Measurements from ENCODE around the gene CEMIP. TPM values are rescaled to one million over a fixed set of nuclear protein-coding genes. Genes with fewer than 3 reads are reported as not detected.
A peak's percentile ranks its signal among the peaks of the same experiment; 100 is the strongest.

The CEMIP gene, protein sequence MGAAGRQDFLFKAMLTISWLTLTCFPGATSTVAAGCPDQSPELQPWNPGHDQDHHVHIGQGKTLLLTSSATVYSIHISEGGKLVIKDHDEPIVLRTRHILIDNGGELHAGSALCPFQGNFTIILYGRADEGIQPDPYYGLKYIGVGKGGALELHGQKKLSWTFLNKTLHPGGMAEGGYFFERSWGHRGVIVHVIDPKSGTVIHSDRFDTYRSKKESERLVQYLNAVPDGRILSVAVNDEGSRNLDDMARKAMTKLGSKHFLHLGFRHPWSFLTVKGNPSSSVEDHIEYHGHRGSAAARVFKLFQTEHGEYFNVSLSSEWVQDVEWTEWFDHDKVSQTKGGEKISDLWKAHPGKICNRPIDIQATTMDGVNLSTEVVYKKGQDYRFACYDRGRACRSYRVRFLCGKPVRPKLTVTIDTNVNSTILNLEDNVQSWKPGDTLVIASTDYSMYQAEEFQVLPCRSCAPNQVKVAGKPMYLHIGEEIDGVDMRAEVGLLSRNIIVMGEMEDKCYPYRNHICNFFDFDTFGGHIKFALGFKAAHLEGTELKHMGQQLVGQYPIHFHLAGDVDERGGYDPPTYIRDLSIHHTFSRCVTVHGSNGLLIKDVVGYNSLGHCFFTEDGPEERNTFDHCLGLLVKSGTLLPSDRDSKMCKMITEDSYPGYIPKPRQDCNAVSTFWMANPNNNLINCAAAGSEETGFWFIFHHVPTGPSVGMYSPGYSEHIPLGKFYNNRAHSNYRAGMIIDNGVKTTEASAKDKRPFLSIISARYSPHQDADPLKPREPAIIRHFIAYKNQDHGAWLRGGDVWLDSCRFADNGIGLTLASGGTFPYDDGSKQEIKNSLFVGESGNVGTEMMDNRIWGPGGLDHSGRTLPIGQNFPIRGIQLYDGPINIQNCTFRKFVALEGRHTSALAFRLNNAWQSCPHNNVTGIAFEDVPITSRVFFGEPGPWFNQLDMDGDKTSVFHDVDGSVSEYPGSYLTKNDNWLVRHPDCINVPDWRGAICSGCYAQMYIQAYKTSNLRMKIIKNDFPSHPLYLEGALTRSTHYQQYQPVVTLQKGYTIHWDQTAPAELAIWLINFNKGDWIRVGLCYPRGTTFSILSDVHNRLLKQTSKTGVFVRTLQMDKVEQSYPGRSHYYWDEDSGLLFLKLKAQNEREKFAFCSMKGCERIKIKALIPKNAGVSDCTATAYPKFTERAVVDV (N-terminal part only)
- total RNA-seq = 4.4 TPM

DNA sequence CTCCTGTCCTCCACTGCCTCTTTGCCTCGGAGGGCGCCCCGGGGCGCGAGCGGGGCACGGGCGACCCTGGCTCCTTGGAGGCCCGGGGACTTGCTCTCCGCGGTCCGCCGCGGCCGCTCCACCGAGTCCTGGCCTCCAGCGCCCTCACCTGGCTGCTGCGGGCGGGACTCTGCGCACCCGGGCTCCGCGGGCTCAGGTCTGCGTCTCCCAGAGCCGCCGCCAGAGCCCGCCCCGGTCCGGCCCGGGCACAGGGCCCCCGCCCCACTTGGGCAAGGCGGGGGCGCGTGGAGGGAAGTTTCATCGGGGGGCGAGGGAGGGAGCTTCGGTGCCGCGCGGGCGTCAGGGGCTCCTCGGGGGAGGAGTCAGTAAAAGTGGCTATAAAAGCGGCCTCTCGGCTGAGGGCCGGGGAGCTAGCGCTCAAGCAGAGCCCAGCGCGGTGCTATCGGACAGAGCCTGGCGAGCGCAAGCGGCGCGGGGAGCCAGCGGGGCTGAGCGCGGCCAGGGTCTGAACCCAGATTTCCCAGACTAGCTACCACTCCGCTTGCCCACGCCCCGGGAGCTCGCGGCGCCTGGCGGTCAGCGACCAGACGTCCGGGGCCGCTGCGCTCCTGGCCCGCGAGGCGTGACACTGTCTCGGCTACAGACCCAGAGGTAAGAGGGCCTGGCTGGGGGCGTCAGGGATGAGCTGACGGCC is at the start of gene CEMIP:
Gene CEMIP (plus strand): TSS at position 407 of the 694 bp plus-strand sequence. CDS start 94,510 bp downstream, outside the sequence.
- DNase-seq = peak; percentile 65

DNA sequence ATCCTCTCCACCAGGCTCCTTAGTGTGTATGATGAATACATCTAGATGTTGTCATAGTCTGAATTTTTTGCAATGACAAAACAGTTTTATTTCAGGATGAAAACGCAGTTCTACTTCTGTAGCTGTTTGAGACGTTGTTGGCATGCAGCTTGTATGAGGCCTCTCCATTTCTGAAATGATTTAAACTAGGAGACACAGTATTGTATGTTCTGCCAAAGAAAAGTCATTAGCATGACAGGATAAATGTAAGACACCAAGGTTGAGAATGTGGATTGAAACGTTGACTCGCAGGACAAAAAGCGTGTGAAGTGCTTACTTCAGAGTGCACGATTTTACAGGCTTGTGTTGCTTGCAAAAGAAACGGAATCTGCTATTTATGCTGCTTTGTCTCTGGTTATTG is 48.8 kb upstream of the CEMIP start:
- DNase-seq = no peak

DNA sequence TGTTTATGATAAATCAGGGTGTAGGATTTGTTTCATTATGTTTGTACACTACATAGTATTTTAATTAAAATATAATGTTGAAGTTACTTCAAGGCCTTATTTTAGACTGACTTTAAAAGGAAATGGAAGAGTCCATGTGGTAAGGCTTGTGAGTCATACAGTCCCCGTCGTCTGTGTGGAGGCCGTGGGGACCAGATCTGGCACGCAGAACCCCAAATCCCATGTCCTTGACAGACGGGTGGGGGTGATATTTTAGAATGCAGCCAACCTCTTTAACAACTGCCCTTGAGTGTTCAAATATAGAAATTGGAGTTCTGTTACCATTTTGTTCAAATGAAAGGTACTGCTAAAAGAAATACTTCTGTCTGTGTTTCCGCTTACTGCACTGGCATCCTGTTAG is 48.2 kb upstream of the CEMIP start:
- DNase-seq = peak; percentile 32

DNA sequence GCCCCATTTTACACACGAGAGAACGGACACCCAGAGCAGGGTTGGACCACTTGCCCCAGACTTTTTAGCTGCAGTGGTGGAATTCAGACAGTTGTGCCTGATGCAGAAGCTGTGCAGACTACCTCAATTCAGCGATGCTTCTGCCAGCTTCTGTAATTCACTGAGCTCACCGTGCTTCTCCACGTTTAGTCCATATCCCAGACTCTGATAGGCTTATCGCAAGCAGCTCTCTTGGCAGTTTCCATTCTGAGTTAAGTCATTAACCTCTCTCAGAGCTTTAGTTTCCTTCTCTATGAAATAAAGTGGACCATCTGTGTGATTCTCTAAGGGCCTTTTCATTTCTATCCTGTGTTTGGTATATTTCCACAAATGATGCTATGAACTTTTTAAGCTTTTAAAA is 47.0 kb upstream of the CEMIP start:
- no peak for DNase-seq

DNA sequence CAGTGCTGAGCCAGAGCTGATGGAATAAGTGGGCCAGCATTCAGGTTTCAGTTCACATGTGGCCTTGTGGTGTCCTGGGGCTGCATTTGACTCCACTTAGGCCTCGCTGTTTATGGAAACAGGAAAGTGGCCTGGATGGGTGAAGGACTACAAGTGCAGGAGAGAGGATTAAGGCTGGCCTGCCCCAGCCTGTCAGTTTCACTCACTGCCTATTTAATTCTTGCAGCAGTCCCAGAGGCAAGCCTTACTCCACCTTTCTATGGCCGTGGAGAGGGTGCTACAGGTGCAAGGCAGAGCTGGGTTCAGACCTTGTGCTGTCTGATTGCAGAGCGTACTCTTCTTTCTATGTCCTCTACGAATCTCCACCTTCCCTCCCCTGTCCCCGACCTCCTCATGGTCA is 46.4 kb upstream of the CEMIP start:
- no peak for DNase-seq

DNA sequence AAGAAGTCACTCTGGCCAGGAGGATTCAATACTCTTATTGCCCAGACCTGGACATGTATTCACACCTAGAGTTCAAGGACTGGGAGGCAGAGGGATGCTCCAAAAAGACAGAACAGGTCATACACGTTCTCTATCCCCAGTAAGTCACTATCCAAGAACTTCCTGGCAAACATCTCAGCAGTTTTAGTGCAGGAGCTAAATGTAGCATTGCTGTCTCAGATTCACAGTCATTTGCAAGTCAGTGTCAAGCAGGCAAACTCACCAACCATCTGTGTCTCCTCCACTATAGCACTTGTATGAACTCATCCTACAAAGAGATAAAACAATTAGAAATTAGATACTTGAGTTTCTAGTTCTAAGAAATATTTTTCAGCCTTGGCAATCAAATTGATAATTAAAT is 45.7 kb upstream of the CEMIP start:
- DNase-seq = no peak

DNA sequence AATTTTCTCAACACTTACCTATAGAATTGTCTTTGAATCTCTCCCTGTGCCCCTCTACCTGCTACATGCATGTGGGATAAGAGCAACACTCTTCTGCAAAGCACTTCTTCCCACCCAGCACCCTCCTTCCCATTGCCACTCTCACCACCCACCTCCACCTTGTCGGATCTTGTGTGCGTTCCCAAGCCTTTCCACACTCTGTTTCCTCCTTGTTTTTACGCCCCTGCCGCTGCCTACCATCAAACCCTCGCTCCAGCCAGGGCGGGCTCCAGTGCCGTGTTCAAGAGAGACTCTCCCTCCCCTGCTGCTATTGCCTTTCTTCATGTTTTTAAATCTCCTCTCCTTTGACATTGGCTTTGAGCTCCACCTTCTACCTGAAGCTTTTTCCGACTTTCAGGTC is 43.8 kb upstream of the CEMIP start:
- DNase-seq = no peak

DNA sequence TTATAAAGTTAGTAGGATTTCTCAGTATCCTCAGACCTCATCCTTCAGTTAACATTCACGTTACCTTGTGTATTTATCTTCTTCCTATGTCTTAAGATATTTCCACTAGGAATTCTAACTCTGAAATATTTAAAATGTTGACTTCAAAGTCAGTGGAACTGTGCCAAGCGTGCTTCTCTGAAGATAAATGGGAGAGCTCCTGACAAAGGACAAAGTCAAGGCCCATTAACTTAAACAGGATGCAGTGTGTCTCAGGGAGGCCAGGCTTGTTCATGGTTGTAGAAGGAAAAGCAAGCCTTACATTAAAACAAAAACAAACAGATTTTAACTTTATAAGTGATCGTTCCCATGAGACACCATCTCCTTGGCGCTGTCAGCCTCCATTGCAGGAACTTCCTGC is 42.6 kb upstream of the CEMIP start:
- no peak for DNase-seq

DNA sequence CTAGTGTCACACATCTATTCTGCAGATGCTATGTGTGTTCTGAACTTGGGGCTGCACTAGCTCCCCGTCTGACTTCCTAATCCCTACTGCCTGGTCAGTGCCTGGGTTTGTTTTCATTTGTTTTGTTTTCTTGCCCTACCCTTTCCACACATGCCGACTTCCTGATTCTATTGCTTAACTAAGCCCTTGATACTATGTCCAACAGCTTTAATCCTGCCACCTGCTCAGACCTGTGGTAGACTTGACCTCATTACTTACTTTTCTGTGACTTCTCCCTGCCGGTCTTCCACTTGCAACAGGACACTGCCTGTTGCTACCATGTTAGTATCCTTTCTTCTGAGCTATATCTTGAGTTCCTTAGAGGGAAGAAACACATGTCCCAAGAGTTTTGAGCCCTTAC is 39.3 kb upstream of the CEMIP start:
- no peak for DNase-seq

DNA sequence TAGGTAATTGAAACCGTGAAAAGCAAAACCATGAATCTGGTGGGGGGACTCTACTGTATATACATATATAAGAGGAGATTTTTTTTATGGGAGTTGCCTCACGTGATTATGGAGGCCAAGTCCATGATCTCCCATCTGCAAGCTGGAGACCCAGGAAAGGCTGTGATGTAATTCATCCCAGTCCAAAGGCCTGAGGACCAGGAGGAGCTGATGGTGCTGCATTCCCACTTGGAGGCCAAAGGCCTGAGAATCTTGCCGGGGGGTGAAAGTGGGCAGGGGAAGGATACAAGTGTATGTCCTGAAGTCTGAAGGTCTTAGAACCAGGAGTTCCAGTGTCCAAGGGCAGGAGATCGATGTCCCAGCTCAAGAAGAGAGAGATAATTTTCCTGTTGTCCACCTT is 37.1 kb upstream of the CEMIP start:
- DNase-seq = no peak

DNA sequence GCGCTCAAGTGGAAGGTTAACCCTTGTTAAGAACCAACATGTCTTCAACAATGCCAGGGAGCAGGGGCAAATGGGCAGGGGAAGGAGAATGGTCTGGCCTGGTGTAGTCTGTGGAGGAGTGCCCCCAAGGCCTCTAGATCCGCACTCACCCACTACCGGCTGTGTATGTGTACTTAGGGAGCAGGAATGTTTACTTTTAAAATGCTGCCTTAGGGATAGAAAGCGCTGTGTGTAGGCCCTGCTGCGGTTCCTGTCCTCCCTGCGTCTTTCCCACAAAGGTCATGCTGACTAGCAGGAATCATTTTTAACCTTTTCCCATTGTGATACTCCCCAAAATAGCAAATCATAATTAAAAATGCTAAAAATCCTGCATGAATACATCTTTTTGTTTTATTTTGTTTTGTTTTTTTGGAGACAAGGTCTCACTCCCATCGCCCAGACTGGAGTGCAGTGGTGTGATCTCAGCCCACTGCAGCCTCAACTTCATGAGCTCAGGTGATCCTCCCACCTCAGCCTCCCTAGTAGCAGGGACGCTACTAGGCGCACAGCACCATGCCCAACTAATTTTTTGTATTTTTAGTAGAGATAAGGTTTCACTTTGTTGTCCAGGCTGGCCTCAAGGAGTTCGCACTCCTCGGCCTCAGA is 35.9 kb upstream of the CEMIP start:
- DNase-seq = no peak

DNA sequence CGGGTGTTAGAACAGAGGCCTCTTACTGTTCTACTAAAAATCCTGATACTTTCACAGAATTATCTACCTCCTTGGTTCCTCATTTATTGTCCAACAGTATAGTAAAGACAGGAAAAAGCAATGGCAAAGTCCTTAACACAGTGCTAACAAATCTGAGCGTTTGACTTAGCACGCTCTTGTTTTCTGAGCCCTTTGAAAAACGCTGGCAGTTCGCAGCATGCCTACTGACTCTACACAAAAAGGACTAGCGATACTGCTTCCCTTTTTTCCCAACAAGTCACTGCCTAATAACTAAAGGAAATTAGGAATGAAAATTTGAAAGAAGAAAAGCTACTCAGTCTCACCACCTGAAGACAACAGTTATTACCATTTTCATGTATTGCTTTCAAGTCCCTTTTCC is 34.8 kb upstream of the CEMIP start:
- no peak for DNase-seq

DNA sequence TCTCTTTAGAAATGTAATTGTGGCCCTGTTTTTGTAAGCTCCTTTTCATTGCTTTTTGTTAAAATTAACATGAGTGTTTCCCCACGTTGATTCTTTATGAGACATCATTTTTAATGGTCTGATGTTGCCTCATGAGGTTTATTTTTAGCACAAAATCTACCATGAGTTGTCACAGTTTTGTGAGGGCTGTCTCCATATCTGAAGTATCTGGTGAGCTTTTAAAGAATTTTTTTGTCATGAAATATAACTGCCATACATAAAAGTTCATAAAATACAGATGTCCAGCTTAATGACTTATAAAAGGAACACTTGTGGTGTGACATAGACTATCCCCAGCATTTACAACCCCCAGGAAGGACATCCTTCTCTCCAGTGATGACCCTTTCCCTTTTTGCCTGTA is 34.3 kb upstream of the CEMIP start:
- DNase-seq = no peak

DNA sequence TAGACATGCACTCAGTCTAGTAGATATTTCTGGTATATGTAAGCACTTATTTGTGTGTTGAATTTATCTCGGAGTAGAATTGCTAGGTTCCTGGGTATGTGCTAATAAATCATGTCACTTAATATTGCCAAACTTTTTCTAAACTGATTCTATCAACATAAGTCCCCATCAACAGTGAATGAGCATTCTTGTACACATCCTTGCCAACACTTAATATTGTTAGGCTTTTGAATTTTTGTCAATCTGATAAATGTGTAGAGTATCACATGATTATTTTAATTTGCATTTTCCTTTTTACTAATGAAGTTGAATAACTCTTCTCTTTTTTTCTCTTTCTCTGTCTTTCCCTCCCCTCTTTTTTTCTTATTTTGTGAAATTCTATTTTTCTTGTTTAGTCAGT is 33.3 kb upstream of the CEMIP start:
- DNase-seq = no peak

DNA sequence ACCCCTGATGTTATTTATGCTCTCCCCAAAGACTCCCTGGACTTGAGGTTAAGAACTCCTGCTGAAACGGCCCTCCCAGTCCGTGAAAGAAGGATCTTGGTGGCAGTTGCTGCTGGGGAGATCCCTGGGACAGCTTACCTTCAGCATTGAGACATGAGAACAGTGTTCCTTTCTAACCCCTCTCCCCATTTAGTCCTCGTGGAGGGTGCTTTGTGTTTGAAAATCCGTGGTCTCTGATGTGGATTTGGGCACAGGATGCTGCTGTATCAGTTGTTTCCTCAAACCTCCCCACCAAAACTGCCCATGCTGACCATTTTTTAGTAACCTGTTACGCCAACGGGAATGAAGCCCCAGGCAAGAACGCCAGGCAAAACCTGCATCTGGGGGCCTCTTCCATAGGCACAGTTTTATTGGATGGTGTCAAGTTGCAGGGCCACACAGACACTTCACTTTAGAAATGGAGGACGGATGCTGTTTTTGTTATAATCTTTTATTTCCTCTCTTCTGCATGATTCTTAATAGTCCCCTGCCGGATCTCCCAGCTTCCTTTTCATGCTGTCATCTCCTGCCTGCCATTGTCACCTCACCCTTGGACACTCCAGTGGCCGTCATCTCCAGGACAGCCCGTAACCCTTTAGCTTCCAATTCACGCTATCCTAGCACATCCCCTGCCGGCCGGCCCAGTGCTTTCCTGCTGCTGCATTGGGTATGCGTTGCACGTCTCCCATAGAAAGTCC is 31.7 kb upstream of the CEMIP start:
- DNase-seq = no peak

DNA sequence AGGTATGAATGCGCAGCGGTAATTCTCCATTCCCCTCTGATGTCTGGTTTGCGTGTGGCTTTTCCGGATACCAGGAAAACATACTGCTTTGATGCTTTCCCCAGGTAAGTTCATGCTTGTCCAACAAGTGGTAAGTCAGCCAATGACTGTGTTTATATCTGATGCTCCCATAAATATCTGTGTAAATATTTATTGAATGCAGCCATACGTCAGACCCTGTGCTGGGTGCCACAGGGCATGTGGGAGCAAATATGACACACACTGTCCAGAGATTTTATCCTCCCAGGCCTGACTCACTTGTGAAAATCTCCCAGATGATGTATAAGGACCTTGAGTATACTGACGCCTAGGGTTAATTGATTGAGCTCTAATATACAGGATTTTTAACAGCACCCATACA is 29.6 kb upstream of the CEMIP start:
- DNase-seq = no peak

DNA sequence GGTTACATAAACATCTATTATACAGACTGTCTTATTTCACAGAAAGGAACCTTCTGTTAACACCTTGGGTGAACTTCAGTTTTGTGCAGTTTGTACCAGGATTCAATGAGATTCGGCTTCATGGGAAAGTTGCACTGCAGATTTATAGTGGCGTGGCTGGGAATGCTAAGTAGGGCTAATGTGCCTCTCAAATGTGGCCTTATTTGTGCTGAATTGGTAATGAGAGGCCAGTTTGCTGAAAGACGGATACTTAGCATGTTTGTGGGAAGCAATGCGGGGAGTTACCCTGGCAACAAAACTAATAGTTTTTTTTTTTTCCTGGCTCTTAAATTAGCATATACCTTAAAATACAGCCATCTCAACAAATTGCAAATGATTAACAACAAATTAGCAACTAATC is 28.6 kb upstream of the CEMIP start:
- no peak for DNase-seq

DNA sequence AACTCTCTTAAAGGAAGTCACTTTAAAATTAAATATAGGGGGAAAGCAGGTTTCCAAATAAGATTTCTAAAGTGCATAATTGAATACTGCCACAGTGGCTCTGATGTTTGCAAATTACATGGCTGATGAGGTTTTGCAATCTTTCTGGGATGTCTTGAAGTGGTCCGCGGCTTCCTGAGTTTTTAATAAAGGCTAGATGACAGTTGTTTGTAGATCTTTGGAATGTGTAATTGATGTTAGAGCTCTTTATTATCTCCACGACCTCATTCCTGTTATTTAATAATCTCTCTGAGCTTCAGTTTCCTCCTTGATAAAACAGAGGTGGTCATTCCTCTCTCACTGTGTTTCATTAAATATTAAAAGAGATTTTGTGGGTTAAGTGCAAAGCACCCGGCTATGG is 27.0 kb upstream of the CEMIP start:
- DNase-seq = no peak

DNA sequence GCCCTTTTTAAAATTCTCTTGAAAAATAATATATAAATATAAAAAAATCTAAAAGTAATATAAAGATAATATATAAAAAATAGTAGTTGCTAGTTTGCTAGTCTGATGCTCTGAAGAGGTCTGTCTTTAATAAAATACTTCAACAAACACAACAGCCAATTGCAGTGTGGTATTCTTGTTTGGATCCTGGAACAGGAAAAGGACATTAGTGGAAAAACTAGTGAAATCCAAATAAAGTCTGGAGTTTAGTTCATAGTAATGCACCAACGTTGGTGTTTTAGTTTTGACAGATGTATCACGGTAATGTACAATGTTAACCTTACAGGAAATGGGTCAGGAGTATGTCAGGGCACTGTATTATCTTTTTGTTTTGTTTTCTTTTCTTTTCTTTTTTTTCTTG is 26.0 kb upstream of the CEMIP start:
- no peak for DNase-seq

DNA sequence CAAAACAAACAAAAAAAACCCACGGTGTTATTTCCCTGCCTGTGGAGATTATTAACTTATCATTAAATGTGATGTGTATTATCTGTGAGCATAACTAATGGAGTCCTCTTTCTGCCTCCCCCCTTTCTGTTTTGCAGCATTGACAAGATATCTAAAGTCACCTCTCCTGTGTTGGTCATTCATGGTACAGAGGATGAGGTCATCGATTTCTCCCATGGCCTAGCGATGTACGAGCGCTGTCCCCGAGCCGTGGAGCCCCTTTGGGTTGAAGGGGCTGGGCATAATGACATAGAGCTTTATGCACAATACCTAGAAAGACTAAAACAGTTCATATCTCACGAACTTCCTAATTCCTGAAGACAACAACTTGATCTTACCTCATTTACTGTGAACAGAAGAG is 25.2 kb upstream of the CEMIP start:
- DNase-seq = no peak

DNA sequence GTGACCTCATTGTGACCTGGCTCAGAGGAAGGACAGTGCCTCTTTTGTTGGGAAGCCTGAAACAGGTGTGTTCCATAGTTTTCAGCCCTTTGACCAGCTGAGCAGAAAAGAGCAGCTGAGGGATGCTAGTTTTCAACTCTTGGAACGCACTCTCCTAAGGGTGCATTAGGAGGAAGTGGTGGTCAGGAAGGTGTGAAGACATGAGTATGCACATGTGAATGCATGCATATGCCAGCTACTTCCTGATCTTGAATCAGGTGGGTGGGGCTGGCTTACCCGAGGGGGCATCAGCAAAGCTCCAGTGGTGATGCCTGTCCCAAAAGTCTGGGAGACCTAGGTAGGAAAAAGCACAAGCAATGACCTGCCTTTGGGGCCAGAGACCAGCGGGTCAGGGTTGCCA is 23.3 kb upstream of the CEMIP start:
- DNase-seq = no peak

All from occipital lobe (tissue), 2 donors.